ENCODE data around the gene HNMT. TPM values are rescaled to one million over a fixed set of nuclear protein-coding genes. Genes with fewer than 3 reads are reported as not detected.
"Not testable (repeated sequence)": the region's sequence is repeated elsewhere in the genome, so short reads cannot be mapped to it uniquely, and the experiment has no call there.

Gene HNMT
- total and polyA plus RNA-seq, 2 donors: 16.6 to 17.0 TPM

DNA sequence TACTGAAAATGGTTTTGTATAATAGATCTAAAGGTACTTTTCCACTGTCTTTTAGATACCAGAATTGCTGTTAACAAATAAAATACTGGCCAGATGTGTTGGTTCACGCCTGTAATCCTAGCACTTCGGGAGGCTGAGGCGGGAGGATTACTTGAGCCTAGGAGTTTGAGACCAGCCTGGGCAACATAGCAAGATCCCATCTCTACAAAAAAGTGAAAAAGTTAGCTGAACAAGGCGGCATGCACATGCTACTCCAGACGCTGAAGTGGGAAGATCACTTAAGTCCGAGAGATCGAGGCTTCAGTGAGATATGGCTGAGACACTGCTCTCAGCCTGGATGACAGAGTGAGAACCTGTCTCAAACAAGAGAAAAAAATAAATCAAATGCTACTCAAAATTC is 2.8 kb downstream of the HNMT start:
- Histone ChIP-seq H3K4me1 (ENCODE audit: control insufficient read depth in 2 of 2, insufficient read depth in 2 of 2, low read length in 2 of 2) (no peaks in the 10 kb centered on the region), H3K27me3 (ENCODE audit: control insufficient read depth in 2 of 2, insufficient read depth in 1 of 2, low read length in 1 of 2) (no peaks in the 10 kb centered on the region), H3K27ac (ENCODE audit: low read depth in 1 of 2, low read length in 1 of 2) (no peak overlapping the region), H3K9me3 (ENCODE audit: control insufficient read depth in 2 of 2, insufficient read depth in 1 of 2, low read length in 1 of 2) (no peaks in the 10 kb centered on the region), H3K36me3 (ENCODE audit: control insufficient read depth in 2 of 2, insufficient read depth in 2 of 2, low read length in 1 of 2) (no peaks in the 10 kb centered on the region), H3K4me3 (ENCODE audit: low read length in 2 of 2) (no peak overlapping the region)
- WGBS: 97% methylated on average over 7 of the region's 7 CpGs
- no peak for DNase-seq (ENCODE audit: low read depth in 6 of 9, low spot score in 9 of 9)

DNA sequence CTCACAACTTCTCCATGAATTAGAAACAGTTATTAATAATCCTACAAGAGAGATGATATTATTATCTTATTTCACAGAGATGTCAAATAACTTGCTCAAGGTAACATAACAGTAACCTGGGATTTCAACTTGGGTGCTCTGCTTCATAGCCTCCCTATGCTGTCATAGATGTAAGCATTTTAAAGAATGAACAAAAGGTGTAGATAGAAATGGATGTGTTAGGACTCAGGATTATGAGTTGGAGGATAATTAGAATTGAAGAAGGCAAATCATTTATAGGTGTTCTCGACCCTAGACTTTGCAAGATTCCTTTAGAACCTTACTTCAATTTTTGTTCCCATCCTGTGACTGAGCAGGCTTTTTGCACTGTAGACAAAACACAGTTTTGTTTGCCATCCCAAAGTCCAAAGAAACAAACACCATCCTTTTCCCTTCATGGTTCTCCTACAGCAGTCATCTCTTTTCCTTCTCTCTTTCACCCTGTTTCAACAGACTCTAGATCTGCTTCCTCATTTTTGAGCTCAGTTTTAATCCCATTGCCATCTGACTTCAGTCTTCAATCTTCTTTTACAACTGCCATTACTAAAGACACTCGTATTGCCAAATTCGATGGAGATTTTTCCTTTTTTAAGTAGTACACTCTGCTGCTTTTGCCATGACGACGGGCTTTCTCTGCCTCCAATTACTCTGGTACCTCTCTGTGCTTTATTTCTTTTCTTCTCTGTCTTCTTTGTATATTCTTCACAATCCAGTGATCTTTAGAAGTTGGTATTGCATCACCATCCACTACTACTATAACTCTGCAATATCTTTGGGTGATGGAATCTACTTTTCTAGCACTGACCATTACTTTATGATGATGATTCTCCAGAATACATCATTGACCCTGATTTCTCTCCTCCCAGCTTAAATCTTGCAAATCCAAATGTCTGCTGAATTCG is 4.5 kb downstream of the HNMT start:
- H3K4me1 ChIP-seq (ENCODE audit: control insufficient read depth in 2 of 2, insufficient read depth in 2 of 2, low read length in 2 of 2): no peaks in the 10 kb centered on the region
- no peak overlapping the region for H3K4me3 ChIP-seq (ENCODE audit: low read length in 2 of 2)
- no peak overlapping the region for H3K27ac ChIP-seq (ENCODE audit: low read depth in 1 of 2, low read length in 1 of 2)
- no peaks in the 10 kb centered on the region for H3K9me3 ChIP-seq (ENCODE audit: control insufficient read depth in 2 of 2, insufficient read depth in 1 of 2, low read length in 1 of 2)
- no peak for DNase-seq (ENCODE audit: low read depth in 6 of 9, low spot score in 9 of 9)
- H3K27me3 ChIP-seq (ENCODE audit: control insufficient read depth in 2 of 2, insufficient read depth in 1 of 2, low read length in 1 of 2): no peaks in the 10 kb centered on the region
- WGBS: 79% methylated on average over 6 of the region's 6 CpGs
- H3K36me3 ChIP-seq (ENCODE audit: control insufficient read depth in 2 of 2, insufficient read depth in 2 of 2, low read length in 1 of 2): no peaks in the 10 kb centered on the region

DNA sequence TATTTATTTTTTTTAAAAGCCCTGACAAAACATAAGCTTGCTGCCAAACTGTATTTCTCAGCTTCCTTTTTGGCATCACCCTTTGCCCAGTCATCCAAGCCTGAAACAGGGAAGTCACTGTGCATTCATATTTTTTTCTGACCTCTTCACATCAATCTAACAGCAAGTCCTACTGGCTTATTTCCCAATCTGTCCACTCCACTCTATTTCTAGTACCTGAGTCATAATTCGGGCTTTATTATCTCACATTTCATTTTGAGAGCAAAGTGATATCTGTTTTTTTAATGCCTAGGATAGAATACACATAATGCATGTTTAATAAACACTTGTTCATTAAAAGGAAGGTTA is 5.1 kb downstream of the HNMT start:
- H3K4me3 ChIP-seq (ENCODE audit: low read length in 2 of 2): no peak overlapping the region
- WGBS: 33% methylated on average over 1 of the region's 1 CpG
- H3K27me3 ChIP-seq (ENCODE audit: control insufficient read depth in 2 of 2, insufficient read depth in 1 of 2, low read length in 1 of 2): no peaks in the 10 kb centered on the region
- no peaks in the 10 kb centered on the region for H3K36me3 ChIP-seq (ENCODE audit: control insufficient read depth in 2 of 2, insufficient read depth in 2 of 2, low read length in 1 of 2)
- no peaks in the 10 kb centered on the region for H3K9me3 ChIP-seq (ENCODE audit: control insufficient read depth in 2 of 2, insufficient read depth in 1 of 2, low read length in 1 of 2)
- no peaks in the 10 kb centered on the region for H3K4me1 ChIP-seq (ENCODE audit: control insufficient read depth in 2 of 2, insufficient read depth in 2 of 2, low read length in 2 of 2)
- DNase-seq (ENCODE audit: low read depth in 6 of 9, low spot score in 9 of 9): no peak
- H3K27ac ChIP-seq (ENCODE audit: low read depth in 1 of 2, low read length in 1 of 2): no peak overlapping the region

DNA sequence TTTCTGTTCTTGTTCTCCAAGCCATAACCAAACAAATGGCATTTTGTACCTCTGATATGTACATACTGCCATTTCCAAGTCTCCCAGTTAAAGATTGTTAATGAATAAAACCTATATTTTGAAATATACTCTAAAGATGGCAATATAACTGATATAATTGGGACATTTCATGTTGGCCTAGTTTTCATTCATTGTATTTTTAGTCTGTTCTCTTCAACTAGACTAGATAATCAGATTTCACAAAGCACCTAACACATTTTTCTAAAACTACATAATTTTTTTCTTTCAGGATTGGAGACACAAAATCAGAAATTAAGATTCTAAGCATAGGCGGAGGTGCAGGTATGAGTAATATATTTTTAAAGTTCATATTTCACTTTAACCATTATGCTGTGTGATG is 5.6 kb downstream of the HNMT start:
- Histone ChIP-seq H3K9me3 (ENCODE audit: control insufficient read depth in 2 of 2, insufficient read depth in 1 of 2, low read length in 1 of 2) (no peaks in the 10 kb centered on the region), H3K4me1 (ENCODE audit: control insufficient read depth in 2 of 2, insufficient read depth in 2 of 2, low read length in 2 of 2) (no peaks in the 10 kb centered on the region), H3K27me3 (ENCODE audit: control insufficient read depth in 2 of 2, insufficient read depth in 1 of 2, low read length in 1 of 2) (no peaks in the 10 kb centered on the region), H3K27ac (ENCODE audit: low read depth in 1 of 2, low read length in 1 of 2) (no peak overlapping the region), H3K4me3 (ENCODE audit: low read length in 2 of 2) (no peak overlapping the region), H3K36me3 (ENCODE audit: control insufficient read depth in 2 of 2, insufficient read depth in 2 of 2, low read length in 1 of 2) (no peaks in the 10 kb centered on the region)
- no peak for DNase-seq (ENCODE audit: low read depth in 6 of 9, low spot score in 9 of 9)
- 99% methylated on average over 1 of the region's 1 CpG for WGBS

DNA sequence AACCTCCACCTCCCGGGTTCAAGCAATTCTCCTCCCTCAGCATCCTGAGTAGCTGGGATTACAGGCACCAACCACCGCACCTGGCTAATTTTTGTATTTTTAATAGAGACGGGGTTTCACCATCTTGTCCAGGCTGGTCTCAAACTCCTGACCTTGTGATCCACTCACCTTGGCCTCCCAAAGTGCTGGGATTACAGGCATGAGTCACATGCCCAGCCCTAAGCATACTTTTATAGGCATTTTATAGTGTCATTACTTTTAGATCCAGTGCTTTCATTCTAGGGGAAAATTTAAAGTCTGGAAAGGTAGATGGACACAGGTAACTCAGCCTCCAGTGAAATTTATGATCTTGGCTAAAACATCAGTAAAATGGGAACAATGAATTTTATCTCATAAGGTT is 7.0 kb downstream of the HNMT start:
- H3K27ac ChIP-seq (ENCODE audit: low read depth in 1 of 2, low read length in 1 of 2); H3K9me3 ChIP-seq (ENCODE audit: control insufficient read depth in 2 of 2, insufficient read depth in 1 of 2, low read length in 1 of 2); H3K36me3 ChIP-seq (ENCODE audit: control insufficient read depth in 2 of 2, insufficient read depth in 2 of 2, low read length in 1 of 2); H3K27me3 ChIP-seq (ENCODE audit: control insufficient read depth in 2 of 2, insufficient read depth in 1 of 2, low read length in 1 of 2); H3K4me3 ChIP-seq (ENCODE audit: low read length in 2 of 2); DNase-seq (ENCODE audit: low read depth in 6 of 9, low spot score in 9 of 9); H3K4me1 ChIP-seq (ENCODE audit: control insufficient read depth in 2 of 2, insufficient read depth in 2 of 2, low read length in 2 of 2): not testable (repeated sequence)
- 97% methylated on average over 3 of the region's 3 CpGs for WGBS

DNA sequence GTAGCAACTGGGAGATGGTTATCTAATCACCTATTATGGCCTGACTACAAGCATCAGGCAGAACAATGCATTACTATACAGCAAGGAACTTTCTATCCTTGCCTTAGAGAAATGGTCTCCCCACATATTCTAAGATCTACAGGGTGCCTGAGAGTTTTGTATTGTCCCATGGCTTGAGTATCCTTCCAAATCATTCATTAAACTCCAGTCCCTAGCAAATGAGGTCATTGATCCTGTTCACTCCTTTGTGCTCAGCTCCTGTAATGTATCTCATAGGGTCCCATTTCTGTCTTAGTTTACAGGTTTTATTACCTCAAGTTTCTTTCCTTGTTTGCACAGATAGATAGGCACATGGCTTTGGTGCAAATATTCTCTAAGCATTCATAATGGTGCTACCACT is 9.0 kb downstream of the HNMT start:
- no peaks in the 10 kb centered on the region for H3K36me3 ChIP-seq (ENCODE audit: control insufficient read depth in 2 of 2, insufficient read depth in 2 of 2, low read length in 1 of 2)
- H3K4me1 ChIP-seq (ENCODE audit: control insufficient read depth in 2 of 2, insufficient read depth in 2 of 2, low read length in 2 of 2): no peaks in the 10 kb centered on the region
- no peaks in the 10 kb centered on the region for H3K9me3 ChIP-seq (ENCODE audit: control insufficient read depth in 2 of 2, insufficient read depth in 1 of 2, low read length in 1 of 2)
- no peaks in the 10 kb centered on the region for H3K27me3 ChIP-seq (ENCODE audit: control insufficient read depth in 2 of 2, insufficient read depth in 1 of 2, low read length in 1 of 2)
- H3K27ac ChIP-seq (ENCODE audit: low read depth in 1 of 2, low read length in 1 of 2): no peak overlapping the region
- H3K4me3 ChIP-seq (ENCODE audit: low read length in 2 of 2): no peak overlapping the region
- DNase-seq (ENCODE audit: low read depth in 6 of 9, low spot score in 9 of 9): no peak

DNA sequence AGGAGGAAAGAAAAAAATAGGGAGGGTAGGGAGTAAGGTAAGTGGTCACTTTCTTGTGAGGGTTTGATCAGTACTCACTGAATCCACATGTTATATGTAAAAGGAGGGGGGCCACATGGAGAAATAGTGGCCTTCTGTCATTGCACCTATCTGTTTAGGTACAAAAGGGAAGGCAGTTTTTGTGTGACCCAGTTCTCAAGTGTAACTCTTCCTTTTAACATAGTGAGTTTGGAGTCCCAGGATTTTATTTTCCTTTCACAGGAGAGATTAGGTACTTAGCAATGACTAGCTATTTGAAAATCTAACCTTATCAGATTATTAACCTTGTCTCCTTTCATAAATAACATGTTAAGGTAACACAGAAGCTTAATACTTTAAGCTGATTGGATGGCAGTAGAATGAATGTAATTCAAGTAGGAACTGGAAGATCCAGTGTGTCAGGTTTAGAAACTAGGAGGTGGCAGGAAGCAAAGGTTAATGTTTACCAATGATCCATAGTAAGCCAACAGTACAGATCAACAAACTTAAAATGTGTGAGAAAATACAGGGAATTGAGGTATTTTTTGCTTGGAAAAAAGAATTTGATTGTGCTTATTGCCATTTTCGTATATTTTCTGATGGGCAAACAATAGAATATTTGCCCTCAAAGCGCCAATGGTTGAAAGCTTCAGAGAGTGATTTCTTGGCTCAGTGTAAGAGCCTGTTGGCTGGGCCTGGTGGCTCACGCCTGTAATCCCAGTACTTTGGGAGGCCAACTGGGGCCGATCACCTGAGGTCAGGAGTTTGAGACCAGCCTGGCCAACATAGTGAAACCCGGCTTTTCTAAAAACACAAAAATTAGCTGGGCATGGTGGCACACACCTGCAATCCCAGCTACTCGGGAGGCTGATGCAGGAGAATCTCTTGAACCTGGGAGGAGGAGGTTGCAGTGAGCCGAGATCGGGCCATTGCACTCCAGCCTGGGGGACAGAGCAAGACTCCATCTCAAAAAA is 11.3 kb downstream of the HNMT start:
- Histone ChIP-seq H3K27me3 (ENCODE audit: control insufficient read depth in 2 of 2, insufficient read depth in 1 of 2, low read length in 1 of 2) (no peaks in the 10 kb centered on the region), H3K27ac (ENCODE audit: low read depth in 1 of 2, low read length in 1 of 2) (no peak overlapping the region), H3K4me3 (ENCODE audit: low read length in 2 of 2) (no peak overlapping the region), H3K4me1 (ENCODE audit: control insufficient read depth in 2 of 2, insufficient read depth in 2 of 2, low read length in 2 of 2) (no peaks in the 10 kb centered on the region), H3K36me3 (ENCODE audit: control insufficient read depth in 2 of 2, insufficient read depth in 2 of 2, low read length in 1 of 2) (no peaks in the 10 kb centered on the region), H3K9me3 (ENCODE audit: control insufficient read depth in 2 of 2, insufficient read depth in 1 of 2, low read length in 1 of 2) (no peaks in the 10 kb centered on the region)
- no peak for DNase-seq (ENCODE audit: low read depth in 6 of 9, low spot score in 9 of 9)
- 83% methylated on average over 8 of the region's 8 CpGs for WGBS

DNA sequence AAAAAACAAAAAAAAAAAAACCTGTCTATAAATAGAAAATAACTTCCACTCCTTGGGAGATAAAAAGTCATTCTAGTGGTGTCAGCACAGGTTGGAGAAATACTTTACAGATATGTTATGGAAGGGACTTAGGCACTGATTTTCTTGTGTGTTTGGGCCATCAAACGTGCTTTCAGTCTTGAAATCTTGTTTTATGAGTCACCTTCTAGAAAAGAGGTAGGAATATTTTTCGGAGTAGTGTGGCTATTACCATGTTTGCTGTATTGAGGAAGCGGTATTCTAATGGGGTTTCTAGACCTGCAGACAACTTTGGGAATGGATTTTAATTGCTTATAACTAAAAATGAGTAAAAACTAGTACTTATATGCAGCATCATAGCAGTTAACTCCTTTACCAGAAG is 12.0 kb downstream of the HNMT start:
- no peaks in the 10 kb centered on the region for H3K9me3 ChIP-seq (ENCODE audit: control insufficient read depth in 2 of 2, insufficient read depth in 1 of 2, low read length in 1 of 2)
- H3K4me1 ChIP-seq (ENCODE audit: control insufficient read depth in 2 of 2, insufficient read depth in 2 of 2, low read length in 2 of 2): no peaks in the 10 kb centered on the region
- WGBS: 86% methylated on average over 3 of the region's 3 CpGs
- no peak for DNase-seq (ENCODE audit: low read depth in 6 of 9, low spot score in 9 of 9)
- no peak overlapping the region for H3K27ac ChIP-seq (ENCODE audit: low read depth in 1 of 2, low read length in 1 of 2)
- no peak overlapping the region for H3K4me3 ChIP-seq (ENCODE audit: low read length in 2 of 2)
- no peaks in the 10 kb centered on the region for H3K27me3 ChIP-seq (ENCODE audit: control insufficient read depth in 2 of 2, insufficient read depth in 1 of 2, low read length in 1 of 2)
- H3K36me3 ChIP-seq (ENCODE audit: control insufficient read depth in 2 of 2, insufficient read depth in 2 of 2, low read length in 1 of 2): no peaks in the 10 kb centered on the region

DNA sequence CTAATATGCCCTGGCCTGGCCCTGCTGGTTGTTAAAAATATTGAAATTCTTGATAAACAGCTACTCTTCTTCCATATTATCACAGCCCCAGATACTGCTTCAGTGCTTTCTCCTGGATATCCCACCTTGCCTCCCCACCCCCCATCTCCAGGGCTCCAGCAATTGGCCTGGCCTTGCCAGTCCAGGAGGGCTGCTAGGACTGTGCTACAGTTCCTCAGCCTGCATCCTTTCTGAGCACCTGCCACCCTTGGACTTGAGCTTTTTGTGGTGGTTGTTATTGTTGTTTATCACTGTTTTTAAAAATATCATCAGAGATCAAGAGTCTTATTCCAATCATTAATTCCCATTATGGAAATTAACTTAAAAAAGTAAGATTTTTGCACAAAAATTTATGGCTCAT is 13.5 kb downstream of the HNMT start:
- Histone ChIP-seq H3K9me3 (ENCODE audit: control insufficient read depth in 2 of 2, insufficient read depth in 1 of 2, low read length in 1 of 2) (no peaks in the 10 kb centered on the region), H3K4me1 (ENCODE audit: control insufficient read depth in 2 of 2, insufficient read depth in 2 of 2, low read length in 2 of 2) (no peaks in the 10 kb centered on the region), H3K4me3 (ENCODE audit: low read length in 2 of 2) (no peak overlapping the region), H3K27me3 (ENCODE audit: control insufficient read depth in 2 of 2, insufficient read depth in 1 of 2, low read length in 1 of 2) (no peaks in the 10 kb centered on the region), H3K27ac (ENCODE audit: low read depth in 1 of 2, low read length in 1 of 2) (no peak overlapping the region), H3K36me3 (ENCODE audit: control insufficient read depth in 2 of 2, insufficient read depth in 2 of 2, low read length in 1 of 2) (no peaks in the 10 kb centered on the region)
- no peak for DNase-seq (ENCODE audit: low read depth in 6 of 9, low spot score in 9 of 9)
